ACHN (cell line): Measurements from ENCODE around the gene TMPRSS15.
"Not testable (repeated sequence)": the region's sequence is repeated elsewhere in the genome, so short reads cannot be mapped to it uniquely, and the experiment has no call there.

Experiments
- DNase-seq: peaks from one replicate; pipeline ENCODE4 v3.0.0-alpha.2; 2015
- in situ Hi-C: cut with HindIII; loops from 2 replicates; pipeline ENCODE4 v1.10.0; 2017; ENCODE audit warnings: low sequenced_read_pairs, low pct_ligation_motif_present, low pct_unique_long_range_greater_than_20kb

TMPRSS15 gene

DNA sequence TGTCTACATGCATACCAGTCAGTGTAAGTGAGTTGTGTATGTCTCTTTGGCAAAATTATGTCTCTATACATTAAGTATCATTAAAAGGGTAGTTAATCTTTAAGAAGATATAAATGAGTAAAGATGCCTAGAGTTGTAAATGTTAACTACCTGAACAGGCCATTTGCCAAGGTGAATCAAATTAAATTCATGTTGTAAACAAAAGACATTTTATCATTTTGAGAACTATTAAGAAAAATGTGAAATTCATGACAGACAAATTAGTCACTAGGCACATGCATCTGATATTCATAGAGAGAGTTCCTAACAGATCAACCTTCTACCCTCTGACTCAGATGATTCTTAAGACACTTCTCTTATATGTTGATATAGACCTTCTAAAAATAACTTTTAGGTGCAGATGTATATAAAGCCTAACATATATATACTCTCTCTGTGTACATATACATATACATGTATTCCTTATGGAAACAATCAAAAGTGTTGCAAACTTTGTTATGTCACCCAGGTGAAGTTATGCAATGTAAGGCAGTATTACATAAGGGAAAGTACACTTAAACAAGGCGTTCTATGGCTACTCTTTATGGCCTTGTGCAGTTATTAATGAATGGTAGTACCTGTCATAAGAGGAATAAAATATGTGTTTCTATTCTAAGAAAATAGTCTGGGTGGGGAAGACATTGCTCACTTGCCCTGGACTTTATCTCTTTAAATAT is at the start of gene TMPRSS15:
TMPRSS15 (minus strand) TSS at position 51 of the 716 bp plus-strand sequence. CDS start 163 bp downstream, outside the sequence.
- in situ Hi-C loops = no loop called here
- DNase-seq = no peak

DNA sequence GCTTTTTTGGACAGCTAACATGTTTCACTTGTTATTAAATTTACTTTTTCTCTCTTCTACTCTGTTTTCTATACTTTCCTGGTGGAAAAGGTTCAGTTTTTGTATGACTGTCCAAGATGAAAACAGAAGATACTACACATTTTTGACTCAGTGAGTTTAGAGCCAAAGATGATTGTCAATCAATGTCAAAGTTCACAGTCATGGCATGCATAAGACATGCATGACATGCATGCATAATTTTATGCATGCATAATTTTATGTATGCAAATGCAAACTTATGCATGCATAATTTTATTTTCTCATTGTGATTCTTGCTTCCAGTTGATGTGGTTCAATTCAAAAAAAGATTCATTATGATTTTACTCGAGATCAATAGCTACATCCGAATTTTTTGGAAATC is 48.1 kb upstream of the TMPRSS15 start:
- DNase-seq = no peak
- in situ Hi-C loops = no loop called here

DNA sequence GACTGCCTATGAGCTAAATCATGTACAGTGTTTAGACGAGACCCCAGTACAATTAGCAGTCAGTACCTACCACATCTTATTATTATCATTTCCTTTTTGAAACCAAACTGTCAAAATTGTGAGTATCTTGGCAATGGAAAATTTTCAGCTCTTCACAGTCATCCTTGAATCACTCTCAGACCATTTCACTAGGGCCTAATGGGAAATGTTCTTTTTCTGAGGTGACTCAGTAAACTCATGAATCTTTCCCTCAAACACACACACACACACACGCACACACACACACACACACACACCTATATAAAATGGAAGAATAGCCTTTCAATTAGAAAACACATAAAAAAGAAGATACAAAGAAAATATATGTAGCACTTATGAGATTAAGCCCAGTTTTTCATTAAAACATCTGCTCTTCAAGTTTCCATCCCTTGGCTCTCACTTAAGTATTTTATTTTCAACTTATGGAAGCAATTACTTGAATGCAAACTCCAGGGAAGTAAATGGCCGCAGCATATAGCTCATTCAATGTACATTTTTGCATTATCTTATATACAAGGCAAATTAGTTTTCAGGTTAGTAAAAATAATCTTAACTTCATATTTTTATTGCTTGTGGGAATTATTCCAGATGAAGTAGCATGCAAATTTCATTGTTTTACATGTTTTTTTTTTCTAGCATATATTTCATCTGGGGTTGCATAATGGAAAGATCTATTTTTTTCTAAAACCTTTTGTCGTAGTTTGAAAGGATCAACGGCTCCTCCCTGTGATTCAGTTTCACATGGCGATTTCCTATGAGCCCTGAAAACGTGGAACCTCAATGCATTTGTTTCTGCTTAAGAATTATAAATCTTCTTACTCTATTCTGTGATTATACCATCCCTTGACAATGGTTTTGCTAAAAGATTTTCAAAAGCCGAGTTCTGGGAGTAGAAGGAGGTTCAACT is 46.3 kb upstream of the TMPRSS15 start:
- in situ Hi-C loops = no loop called here

DNA sequence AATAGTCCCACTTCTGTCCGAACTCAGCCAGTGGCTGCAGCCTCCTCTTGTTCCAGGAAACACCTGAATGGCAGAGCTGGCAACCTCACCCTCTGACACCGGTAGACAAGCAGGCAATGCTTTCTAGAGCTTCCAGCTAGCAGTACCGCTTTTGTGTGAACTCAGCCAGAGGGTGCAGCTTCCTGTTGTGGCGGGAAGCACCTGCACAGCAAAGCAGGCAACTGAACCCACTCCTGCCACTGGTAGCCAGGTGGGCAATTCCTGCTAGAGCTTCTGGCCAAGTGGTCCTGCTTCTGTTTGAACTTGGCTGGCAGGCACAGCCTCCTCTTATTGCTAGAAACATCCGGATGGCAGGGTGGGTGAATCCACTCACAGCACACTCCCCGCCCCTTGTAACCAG is 40.1 kb upstream of the TMPRSS15 start:
- no peak for DNase-seq
- in situ Hi-C loops = no loop called here

More for the DNA sequence above, 46.3 kb upstream of the TMPRSS15 start:
- DNase-seq = no peak

DNA sequence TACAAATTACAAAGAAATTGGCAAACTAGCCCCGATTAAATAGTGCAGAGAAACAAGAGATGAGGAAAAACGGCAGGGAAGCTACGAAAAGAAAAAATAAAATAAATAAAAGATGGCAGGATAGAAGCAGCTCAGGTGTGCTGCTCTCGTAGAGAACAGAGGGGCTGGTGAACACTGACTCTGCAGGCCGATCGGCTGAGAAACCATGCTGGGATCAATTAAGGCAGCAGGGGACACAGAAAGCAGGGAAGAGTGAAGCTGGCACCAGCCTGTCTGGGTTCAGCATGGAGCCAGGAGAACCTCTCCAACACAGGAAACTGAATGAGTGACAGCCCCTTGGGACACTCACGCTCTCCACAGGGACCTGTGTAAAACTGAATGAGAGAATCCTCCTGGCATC is 39.5 kb upstream of the TMPRSS15 start:
- no peak for DNase-seq
- in situ Hi-C loops = no loop called here

DNA sequence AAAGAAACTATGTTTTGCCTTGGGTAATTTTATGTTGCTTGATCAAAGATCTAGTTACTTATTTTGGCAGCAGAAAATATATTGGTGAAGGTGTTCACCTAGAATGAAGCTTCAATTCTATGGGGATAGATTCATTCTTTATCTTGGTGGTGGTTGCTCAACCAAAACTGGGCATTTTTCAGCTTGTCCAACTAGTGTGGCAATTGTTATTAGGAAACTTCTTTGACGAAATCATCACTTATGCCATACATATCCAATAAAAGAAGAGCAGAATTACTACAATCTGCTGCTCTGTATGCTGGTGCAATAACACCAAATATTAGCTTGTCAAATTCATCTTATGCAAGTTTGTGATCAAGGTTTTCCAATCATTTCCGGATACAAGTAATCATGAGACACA is 26.8 kb upstream of the TMPRSS15 start:
- DNase-seq = no peak
- in situ Hi-C loops = no loop called here

DNA sequence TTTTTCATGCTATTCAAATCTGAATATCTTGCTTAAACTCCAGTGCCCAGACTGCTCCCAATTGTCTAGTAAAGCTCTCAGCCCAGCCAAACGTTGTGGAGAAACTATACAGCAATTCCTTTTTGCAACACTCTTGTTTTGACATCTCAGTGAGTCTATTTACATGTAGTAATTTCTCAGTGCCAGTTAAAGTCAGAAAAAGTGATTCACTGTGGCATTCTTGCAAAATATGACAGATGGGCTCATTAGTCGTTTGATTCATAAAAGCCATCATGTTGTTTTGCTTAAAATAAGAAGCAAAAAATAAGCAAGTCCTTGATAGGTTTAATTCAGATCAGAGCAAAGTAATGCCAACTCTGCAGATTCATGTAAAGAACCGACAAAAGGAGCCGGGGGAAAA is 20.7 kb upstream of the TMPRSS15 start:
- DNase-seq = no peak
- in situ Hi-C loops = no loop called here

- no peak for DNase-seq
- in situ Hi-C loops = no loop called here
Measured at GRCh38 chr21:18417141-18417790, 13.7 kb upstream of the TMPRSS15 start.

DNA sequence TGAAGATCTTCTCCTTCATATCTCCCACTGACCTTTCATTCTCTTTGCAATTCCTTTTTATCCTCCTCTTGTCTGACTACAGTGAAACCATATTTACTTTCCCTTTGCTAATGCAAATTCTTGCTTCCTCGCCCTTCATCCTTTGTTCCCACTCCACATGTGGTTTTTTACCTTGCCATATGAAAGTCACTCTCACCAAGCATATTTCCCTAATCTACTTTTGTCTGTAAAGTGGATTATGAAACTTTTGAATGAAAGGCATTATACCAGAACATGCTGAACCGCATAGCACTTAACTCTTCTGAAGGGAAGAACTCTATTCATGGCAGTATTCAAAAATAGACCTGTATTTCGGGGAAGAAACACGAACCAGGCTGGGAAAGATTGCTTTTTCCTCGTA is 8.0 kb upstream of the TMPRSS15 start:
- DNase-seq = no peak
- in situ Hi-C loops = no loop called here

GRCh38 chr21:18409579-18409978 is 6.0 kb upstream of the TMPRSS15 start:
- no peak for DNase-seq
- in situ Hi-C loops = no loop called here

DNA sequence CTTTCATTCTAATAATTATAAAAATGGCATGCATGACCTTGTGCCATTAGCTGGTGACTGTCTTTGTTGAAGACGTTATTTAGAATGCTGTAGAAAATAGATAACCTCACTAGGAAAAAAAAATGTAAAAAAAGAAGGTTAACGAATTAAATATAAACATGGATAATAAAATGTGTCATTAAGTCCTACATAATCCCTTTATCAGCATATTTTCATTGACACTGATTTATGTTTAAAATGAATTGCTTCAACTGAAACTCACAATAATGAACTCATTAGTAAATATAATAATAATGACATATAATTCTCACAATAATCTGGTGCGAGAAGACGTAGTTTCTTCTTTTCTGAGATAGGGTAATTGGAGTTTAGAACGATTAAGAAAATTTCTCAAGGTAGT is 4.7 kb downstream of the TMPRSS15 start:
- in situ Hi-C loops = no loop called here

DNA sequence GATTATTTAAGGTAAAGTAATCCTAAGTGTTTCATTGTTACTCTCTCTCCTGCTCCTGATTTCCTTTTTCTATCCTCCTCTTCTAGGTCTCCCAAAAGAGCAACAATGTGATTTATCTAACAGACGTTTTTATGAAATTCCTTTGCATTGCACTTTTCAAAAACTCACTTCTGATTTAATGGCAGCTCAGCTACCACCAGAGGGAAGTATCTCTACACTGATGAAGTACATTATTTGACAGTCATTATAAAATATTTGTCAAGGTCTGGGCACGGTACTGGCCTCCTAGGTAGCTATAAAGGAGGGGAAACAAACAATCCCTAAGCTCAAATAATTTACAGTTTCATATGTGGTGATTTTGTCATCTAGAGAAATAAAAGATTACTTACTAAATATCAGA is 15.6 kb downstream of the TMPRSS15 start:
- DNase-seq = no peak
- in situ Hi-C loops = no loop called here

More for the DNA sequence above, 4.7 kb downstream of the TMPRSS15 start:
- DNase-seq = no peak

DNA sequence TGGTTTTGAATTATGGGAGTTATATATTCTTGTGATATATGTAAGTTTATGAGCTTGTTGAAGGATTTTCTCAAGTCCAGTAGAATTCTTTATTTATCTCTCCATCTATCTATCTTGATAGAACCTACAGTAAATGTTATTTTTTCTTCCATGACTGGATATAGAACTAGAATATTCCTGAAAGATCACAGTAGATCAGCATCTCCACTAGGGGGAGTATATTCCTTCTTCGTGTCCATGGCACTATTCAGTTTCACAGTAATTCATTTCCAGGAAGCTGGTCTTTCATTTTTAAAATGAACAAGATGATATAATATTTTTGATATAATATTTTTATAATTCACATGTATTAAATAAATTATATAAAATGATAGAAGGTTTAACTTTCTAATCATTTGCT is 18.8 kb downstream of the TMPRSS15 start:
- DNase-seq = peak; percentile 52
- in situ Hi-C loops = no loop called here

DNA sequence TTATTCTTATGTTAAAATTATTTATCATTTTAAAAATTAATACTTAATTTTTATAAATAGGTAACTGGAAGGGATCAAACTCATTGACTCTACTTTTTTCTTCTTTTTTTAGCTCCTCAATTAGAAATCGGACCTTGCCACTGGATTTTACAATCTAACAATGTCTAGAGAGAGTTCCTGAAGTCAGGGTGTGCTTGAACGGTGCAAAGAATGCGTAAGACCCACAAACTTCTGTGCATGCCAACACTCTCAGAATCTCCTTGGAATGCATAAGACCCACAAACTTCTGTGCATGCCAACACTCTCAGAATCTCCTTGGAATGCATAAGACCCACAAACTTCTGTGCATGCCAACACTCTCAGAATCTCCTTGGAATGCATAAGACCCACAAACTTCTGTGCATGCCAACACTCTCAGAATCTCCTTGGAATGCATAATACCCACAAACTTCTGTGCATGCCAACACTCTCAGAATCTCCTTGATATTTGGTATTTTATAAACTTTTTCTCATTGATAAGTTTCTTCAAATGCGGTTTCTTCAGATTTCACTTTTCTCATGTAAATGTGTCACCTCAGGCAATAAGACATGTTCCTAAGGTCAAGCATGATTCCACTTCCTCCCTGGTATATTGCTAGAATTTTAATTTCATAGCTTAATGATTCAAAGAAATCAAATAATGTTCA is 20.5 kb downstream of the TMPRSS15 start:
- peak; percentile 2 for DNase-seq
- in situ Hi-C loops = not testable (repeated sequence)

- DNase-seq = no peak
Measured at GRCh38 chr21:18382141-18382540, 21.4 kb downstream of the TMPRSS15 start.

DNA sequence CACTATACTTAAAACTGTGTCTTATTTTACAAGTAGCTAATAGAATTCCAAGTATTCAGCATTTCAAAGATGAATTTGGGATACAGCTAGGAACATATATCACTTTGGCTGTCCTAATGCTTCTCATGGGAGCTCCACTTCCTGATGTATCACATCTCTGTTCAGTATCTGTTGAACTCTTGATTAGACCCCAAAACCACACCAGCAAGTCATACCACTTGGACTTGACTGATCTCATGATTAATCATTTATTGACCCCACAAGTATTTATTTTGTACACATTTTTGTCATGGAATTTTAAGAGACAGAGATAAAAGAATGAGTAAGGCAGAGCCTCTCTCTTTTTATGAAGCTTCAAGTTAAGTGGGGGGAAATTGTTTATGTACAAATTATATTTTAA is 30.0 kb downstream of the TMPRSS15 start:
- in situ Hi-C loops = no loop called here
- DNase-seq = no peak

More at GRCh38 chr21:18382141-18382540, 21.4 kb downstream of the TMPRSS15 start:
- in situ Hi-C loops = no loop called here

DNA sequence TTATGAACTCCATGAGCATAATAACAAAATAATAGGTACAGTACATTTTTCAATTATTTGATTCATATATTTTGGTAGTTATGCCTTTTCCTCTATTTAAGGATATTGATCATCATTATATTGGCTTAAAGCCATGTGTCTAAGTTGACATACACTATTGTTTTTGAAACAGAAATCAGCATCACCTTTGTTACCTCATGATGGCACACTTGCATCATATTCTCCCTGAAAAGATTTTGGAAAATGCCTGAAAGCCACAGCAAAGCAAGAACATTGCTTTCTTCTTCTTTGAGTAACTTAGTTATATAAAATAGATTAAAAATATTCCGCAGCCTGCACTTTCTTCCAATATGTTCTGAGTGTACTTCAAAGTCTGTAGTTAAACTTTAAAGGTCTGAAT is 33.3 kb downstream of the TMPRSS15 start:
- DNase-seq = no peak
- in situ Hi-C loops = no loop called here

GRCh38 chr21:18369115-18369514 is 34.5 kb downstream of the TMPRSS15 start:
- in situ Hi-C loops = no loop called here
- DNase-seq = peak; percentile 33

- in situ Hi-C loops = no loop called here
- DNase-seq = peak; percentile 1
Measured at GRCh38 chr21:18368205-18368604, 35.4 kb downstream of the TMPRSS15 start.
